Activated CD8-positive, alpha-beta memory T cell treated with anti-CD3 and anti-CD28 coated beads for 36 hours (primary cell): ENCODE measurements around the gene ESR2. TPM values are rescaled to one million over a fixed set of nuclear protein-coding genes. Genes with fewer than 3 reads are reported as not detected.
"Not testable (repeated sequence)": the region's sequence is repeated elsewhere in the genome, so short reads cannot be mapped to it uniquely, and the experiment has no call there.

ENCODE experiments used
- CTCF ChIA-PET: fragments of 350-600 bp; sonication (Branson Sonifier 250); formaldehyde crosslinking; loops from one replicate; lab custom pipeline; 2021; ENCODE audit warnings: antibody characterized with exemption; lab: Charles Lee
- POLR2A ChIA-PET: fragments of 350-600 bp; sonication (Branson Sonifier 250); formaldehyde crosslinking; loops from one replicate; lab custom pipeline; 2021; ENCODE audit warnings: antibody characterized with exemption; lab: Charles Lee
- total RNA-seq, 2 experiments: library from RNA; stranded (reverse); gene quantifications; one replicate each; pipeline ENCODE4 v1.2.3, GENCODE V29; 2021

ESR2 gene
- total RNA-seq, 2 experiments from 2014 or later: 2.0 to 2.1 TPM

- ChIA-PET CTCF (no interaction called here), POLR2A (interaction anchor here (0.6 kb wide), 1 partner anchor 82 kb away, joined by 4 read pairs; no protein-coding TSS in a partner anchor)
These were observed 219.1 kb downstream of the ESR2 start for GRCh38 chr14:64074961-64075612.

GRCh38 chr14:64069634-64070359 lies 224.4 kb downstream of the ESR2 start:
- ChIA-PET POLR2A (no interaction called here), CTCF (no interaction called here)

GRCh38 chr14:64064447-64064846 lies 229.7 kb downstream of the ESR2 start:
- ChIA-PET CTCF (interaction anchor here (0.7 kb wide), 1 partner anchor 17 kb away, joined by 7 read pairs; no protein-coding TSS in a partner anchor), POLR2A (no interaction called here)

GRCh38 chr14:64062381-64063115 lies 231.6 kb downstream of the ESR2 start:
- ChIA-PET CTCF (no interaction called here), POLR2A (no interaction called here)

GRCh38 chr14:64061706-64062105 lies 232.5 kb downstream of the ESR2 start:
- ChIA-PET CTCF (no interaction called here), POLR2A (no interaction called here)

- ChIA-PET CTCF (no interaction called here), POLR2A (no interaction called here)
These were observed 233.1 kb downstream of the ESR2 start for GRCh38 chr14:64061115-64061514.

- ChIA-PET CTCF (no interaction called here), POLR2A (no interaction called here)
These were observed 233.5 kb downstream of the ESR2 start for GRCh38 chr14:64060648-64061096.

GRCh38 chr14:64060199-64060545 lies 234.0 kb downstream of the ESR2 start:
- POLR2A ChIA-PET: no interaction called here

GRCh38 chr14:64059454-64060198 lies 234.5 kb downstream of the ESR2 start:
- ChIA-PET CTCF (no interaction called here), POLR2A (no interaction called here)

More at GRCh38 chr14:64060199-64060545, 234.0 kb downstream of the ESR2 start:
- CTCF ChIA-PET: no interaction called here

GRCh38 chr14:64053694-64054669 lies 240.2 kb downstream of the ESR2 start:
- POLR2A ChIA-PET: no interaction called here

GRCh38 chr14:64049616-64050381 lies 244.4 kb downstream of the ESR2 start:
- ChIA-PET POLR2A (no interaction called here), CTCF (no interaction called here)

More at GRCh38 chr14:64053694-64054669, 240.2 kb downstream of the ESR2 start:
- CTCF ChIA-PET: no interaction called here

GRCh38 chr14:64045091-64045490 lies 249.1 kb downstream of the ESR2 start:
- POLR2A ChIA-PET: no interaction called here
- CTCF ChIA-PET: no interaction called here

- CTCF ChIA-PET, POLR2A ChIA-PET: not testable (repeated sequence)
These were observed 250.9 kb downstream of the ESR2 start for GRCh38 chr14:64043296-64043695.

- ChIA-PET POLR2A (no interaction called here), CTCF (no interaction called here)
These were observed 254.1 kb downstream of the ESR2 start for GRCh38 chr14:64040044-64040443.

GRCh38 chr14:64038841-64039542 lies 255.2 kb downstream of the ESR2 start:
- POLR2A ChIA-PET: no interaction called here
- CTCF ChIA-PET: no interaction called here

- POLR2A ChIA-PET, CTCF ChIA-PET: not testable (repeated sequence)
These were observed 256.1 kb downstream of the ESR2 start for GRCh38 chr14:64037869-64038745.
